ENCODE measurements around the gene RBM38.

RBM38 gene

DNA sequence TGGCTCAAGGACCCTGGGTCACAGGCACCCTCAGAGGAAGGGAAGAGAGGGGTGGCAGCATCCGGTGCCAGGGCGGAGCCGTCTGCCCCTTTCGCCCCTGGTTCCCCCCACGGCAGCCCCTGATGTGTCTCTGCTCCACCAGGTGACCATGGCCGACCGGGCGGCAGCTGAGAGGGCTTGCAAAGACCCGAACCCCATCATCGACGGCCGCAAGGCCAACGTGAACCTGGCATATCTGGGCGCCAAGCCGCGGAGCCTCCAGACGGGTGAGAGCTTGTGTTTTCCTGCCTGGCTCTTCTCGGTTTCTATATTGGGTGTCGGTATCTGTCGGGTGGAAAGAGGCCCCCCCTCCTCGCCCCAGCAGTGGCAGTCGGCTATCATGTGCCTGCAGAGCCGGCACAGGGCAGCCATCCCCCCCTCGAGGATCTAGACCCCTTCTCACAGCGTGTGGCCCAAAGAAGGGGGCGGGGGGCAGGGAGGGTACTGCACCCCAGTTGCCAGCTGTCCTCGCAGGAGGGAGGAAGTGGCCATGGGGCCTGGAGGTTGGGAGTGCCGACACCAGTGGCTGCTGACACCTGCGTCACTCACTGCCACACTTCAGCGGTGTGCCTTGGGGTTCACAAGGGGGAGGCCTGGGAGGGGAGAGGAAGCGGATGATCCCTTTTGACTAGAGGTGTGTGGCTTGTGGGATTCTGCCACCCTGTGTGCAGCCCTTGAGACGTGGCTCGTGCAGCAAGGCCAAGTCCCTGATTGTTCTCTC, 1.5 kb downstream of the RBM38 start:
- H3K9ac ChIP-seq (ENCODE audit: low read depth, low read length) = peak overlapping the region; percentile 44; the same call in 1 of the 2 replicates
- peaks cover 61% of the 10 kb centered on the region for H4K20me1 ChIP-seq (ENCODE audit: insufficient read depth, low read length)
- no peaks in the 10 kb centered on the region for H3K9me3 ChIP-seq (ENCODE audit: insufficient read depth, low read length, severe bottlenecking)
- H3K4me1 ChIP-seq (ENCODE audit: insufficient read depth, low read length) = peaks cover 49% of the 10 kb centered on the region
- H2AFZ ChIP-seq (ENCODE audit: low read depth, low read length) = no peak overlapping the region
- TF ChIP-seq EZH2 (IDR thresholded peaks at IDR 0.05; ENCODE audit: borderline replicate concordance, low read depth, low read length, severe bottlenecking) = no peak
- TF ChIP-seq, protein P1, sequence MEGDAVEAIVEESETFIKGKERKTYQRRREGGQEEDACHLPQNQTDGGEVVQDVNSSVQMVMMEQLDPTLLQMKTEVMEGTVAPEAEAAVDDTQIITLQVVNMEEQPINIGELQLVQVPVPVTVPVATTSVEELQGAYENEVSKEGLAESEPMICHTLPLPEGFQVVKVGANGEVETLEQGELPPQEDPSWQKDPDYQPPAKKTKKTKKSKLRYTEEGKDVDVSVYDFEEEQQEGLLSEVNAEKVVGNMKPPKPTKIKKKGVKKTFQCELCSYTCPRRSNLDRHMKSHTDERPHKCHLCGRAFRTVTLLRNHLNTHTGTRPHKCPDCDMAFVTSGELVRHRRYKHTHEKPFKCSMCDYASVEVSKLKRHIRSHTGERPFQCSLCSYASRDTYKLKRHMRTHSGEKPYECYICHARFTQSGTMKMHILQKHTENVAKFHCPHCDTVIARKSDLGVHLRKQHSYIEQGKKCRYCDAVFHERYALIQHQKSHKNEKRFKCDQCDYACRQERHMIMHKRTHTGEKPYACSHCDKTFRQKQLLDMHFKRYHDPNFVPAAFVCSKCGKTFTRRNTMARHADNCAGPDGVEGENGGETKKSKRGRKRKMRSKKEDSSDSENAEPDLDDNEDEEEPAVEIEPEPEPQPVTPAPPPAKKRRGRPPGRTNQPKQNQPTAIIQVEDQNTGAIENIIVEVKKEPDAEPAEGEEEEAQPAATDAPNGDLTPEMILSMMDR (IDR thresholded peaks at IDR 0.05; ENCODE audit: borderline replicate concordance, extremely low read depth, low read length, poor library complexity, severe bottlenecking) = peak; percentile 15
- H3K36me3 ChIP-seq (ENCODE audit: insufficient read depth, low read length) = peaks cover 24% of the 10 kb centered on the region; the same call in 1 of the 2 replicates
- ATAC-seq (ENCODE audit: insufficient read depth, low read depth) (peak; percentile 89), DNase-seq (peak; percentile 88)
- H3K4me2 ChIP-seq (ENCODE audit: insufficient read depth, low read length) = peak overlapping the region; percentile 70
- H3K4me3 ChIP-seq (ENCODE audit: low read depth in 1 of 2, low read length in 2 of 2) = peak overlapping the region; percentile 7 to 66; a peak in 3 of 4 replicates
- peaks cover 5% of the 10 kb centered on the region for H3K27me3 ChIP-seq (ENCODE audit: insufficient read depth, low read length, poor library complexity)
- peak overlapping the region; percentile 35; the same call in 1 of the 2 replicates for H3K27ac ChIP-seq (ENCODE audit: low read length)
- H3K79me2 ChIP-seq (ENCODE audit: insufficient read depth, low read length) = no peaks in the 10 kb centered on the region

DNA sequence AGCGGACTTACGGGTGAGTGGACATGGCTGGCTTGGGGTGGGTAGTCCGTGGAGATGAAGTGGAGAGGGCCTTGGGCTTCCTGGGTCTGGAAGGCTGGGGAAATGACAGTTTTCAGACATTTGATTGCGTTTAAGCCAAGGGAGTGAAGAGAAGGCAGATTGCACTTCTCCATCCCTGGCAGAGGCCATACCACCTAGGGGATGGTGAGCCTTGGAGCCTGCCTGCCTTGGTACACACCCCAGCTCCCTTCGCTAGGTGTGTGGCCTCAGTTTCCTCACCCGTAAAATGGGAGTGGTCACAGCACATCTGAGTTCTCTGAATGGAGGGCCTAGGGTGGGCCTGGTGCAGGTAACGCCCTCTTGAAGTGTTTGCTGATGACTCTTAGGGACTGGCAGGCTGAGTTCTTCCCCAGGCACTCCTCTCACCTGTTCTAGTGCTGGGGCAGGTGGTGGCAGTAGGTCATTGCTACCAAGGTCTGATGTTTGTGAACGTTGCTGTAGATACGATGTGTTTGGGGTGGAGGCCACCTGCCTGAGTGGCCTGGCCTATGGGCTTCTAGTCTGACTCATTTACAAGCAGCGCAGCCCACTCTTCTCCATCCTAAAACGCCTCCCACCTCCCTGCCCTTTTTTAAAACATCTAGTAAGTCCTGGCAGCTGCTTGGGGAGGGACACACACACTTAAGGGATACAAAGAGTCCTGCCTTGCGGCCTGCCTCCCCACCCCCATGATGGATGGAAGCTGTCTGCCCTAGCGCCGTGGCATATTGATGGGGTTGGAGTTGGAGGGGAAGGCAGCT, 2.3 kb downstream of the RBM38 start:
- H3K9me3 ChIP-seq (ENCODE audit: insufficient read depth, low read length, severe bottlenecking) = no peaks in the 10 kb centered on the region
- no peak overlapping the region for H2AFZ ChIP-seq (ENCODE audit: low read depth, low read length)
- peaks cover 57% of the 10 kb centered on the region for H3K4me1 ChIP-seq (ENCODE audit: insufficient read depth, low read length)
- H3K9ac ChIP-seq (ENCODE audit: low read depth, low read length) = peak overlapping the region; percentile 44; the same call in 1 of the 2 replicates
- peak overlapping the region in 1 of 2 experiments; percentile 66; a peak in 2 of 4 replicates for H3K4me3 ChIP-seq (ENCODE audit: low read depth in 1 of 2, low read length in 2 of 2)
- peak overlapping the region; percentile 70 for H3K4me2 ChIP-seq (ENCODE audit: insufficient read depth, low read length)
- no peaks in the 10 kb centered on the region for H3K79me2 ChIP-seq (ENCODE audit: insufficient read depth, low read length)
- peaks cover 61% of the 10 kb centered on the region for H4K20me1 ChIP-seq (ENCODE audit: insufficient read depth, low read length)
- H3K36me3 ChIP-seq (ENCODE audit: insufficient read depth, low read length) = peaks cover 24% of the 10 kb centered on the region; the same call in 1 of the 2 replicates
- no peak overlapping the region; the same call in 1 of the 2 replicates for H3K27ac ChIP-seq (ENCODE audit: low read length)
- DNase-seq (no peak), ATAC-seq (ENCODE audit: insufficient read depth, low read depth) (no peak)
- TF ChIP-seq EZH2 (IDR thresholded peaks at IDR 0.05; ENCODE audit: borderline replicate concordance, low read depth, low read length, severe bottlenecking) = no peak
- TF ChIP-seq, protein P1 (IDR thresholded peaks at IDR 0.05; ENCODE audit: borderline replicate concordance, extremely low read depth, low read length, poor library complexity, severe bottlenecking) = no peak
- peaks cover 5% of the 10 kb centered on the region for H3K27me3 ChIP-seq (ENCODE audit: insufficient read depth, low read length, poor library complexity)

DNA sequence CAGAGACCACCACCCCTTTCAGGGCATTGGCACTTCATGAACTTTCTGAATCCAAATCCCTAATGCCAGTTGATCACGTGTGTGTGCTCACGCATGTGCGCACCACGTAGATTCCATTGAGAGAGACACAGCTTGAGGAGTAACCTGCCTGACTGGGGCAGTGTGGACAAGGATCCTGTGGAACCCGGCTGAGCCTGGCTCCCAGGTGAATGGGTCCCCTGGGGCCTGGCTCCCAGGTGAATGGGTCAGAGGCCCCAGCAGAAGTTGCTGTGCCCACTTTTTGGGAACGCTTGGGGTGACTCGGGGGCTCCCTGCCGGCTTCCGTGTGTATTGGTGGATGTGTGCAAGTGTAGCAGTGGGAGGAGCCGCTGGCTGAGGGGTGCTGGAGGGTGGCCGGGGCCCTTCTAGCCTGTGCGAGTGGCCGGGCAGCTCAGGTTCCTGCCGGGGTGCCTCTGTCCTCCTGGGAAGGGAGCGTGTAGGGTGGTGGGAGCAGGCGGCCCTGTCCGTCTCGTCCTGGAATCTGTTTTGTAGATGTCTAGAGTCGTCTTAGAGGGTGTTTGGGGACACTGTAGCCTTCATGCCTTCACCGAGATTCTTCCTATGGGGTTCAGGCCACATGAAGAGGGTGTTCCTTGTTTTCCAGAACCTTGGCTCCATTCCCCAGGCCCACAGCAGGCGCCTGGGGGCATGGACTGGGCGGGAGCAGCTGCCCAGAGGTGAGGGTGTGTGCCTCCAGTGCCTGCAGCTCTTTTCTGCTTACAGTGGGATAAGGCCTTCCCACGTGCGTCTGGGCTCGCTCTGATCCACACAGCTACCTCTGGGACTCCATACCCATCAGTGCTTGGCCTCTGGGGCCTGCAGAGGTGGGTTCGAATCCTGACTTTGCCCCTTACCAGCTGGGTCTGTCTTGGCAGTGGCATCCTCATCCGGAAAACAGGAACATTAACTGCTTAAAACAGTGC, 3.2 kb downstream of the RBM38 start:
- Histone ChIP-seq H4K20me1 (ENCODE audit: insufficient read depth, low read length) (peaks cover 70% of the 10 kb centered on the region), H3K36me3 (ENCODE audit: insufficient read depth, low read length) (peaks cover 24% of the 10 kb centered on the region; the same call in 1 of the 2 replicates), H3K9ac (ENCODE audit: low read depth, low read length) (no peak overlapping the region), H2AFZ (ENCODE audit: low read depth, low read length) (no peak overlapping the region), H3K4me3 (ENCODE audit: low read depth in 1 of 2, low read length in 2 of 2) (no peak overlapping the region; a peak in 1 of 4 replicates), H3K4me1 (ENCODE audit: insufficient read depth, low read length) (peaks cover 66% of the 10 kb centered on the region), H3K4me2 (ENCODE audit: insufficient read depth, low read length) (peak overlapping the region; percentile 70; the same call in 1 of the 2 replicates), H3K27ac (ENCODE audit: low read length) (no peak overlapping the region), H3K27me3 (ENCODE audit: insufficient read depth, low read length, poor library complexity) (peaks cover 5% of the 10 kb centered on the region), H3K9me3 (ENCODE audit: insufficient read depth, low read length, severe bottlenecking) (no peaks in the 10 kb centered on the region), H3K79me2 (ENCODE audit: insufficient read depth, low read length) (no peaks in the 10 kb centered on the region)
- DNase-seq = no peak
- no peak for ATAC-seq (ENCODE audit: insufficient read depth, low read depth)
- TF ChIP-seq, protein P1 (IDR thresholded peaks at IDR 0.05; ENCODE audit: borderline replicate concordance, extremely low read depth, low read length, poor library complexity, severe bottlenecking) = no peak
- TF ChIP-seq EZH2 (IDR thresholded peaks at IDR 0.05; ENCODE audit: borderline replicate concordance, low read depth, low read length, severe bottlenecking) = no peak

Data from DND-41 (cell line).